Fibroblast of mammary gland (primary cell): ENCODE measurements around the gene CEBPG.

Experiments
- DNase-seq: peaks from one replicate; pipeline ENCODE4 v3.0.0-alpha.2; 2010; ENCODE audit warnings: low read depth
- H3K4me3 ChIP-seq: 2 replicates; pipeline ENCODE4 v1.5.1; 2011; ENCODE audit warnings: low read depth, mild to moderate bottlenecking, low read length, moderate library complexity; ENCODE audit not compliant: control insufficient read depth
- CTCF ChIP-seq: conservative IDR thresholded peaks from 2 replicates; pipeline ENCODE4 v1.5.1; 2011; ENCODE audit warnings: low read depth, low read length, inconsistent platforms; ENCODE audit not compliant: control insufficient read depth, insufficient read depth

Gene CEBPG

DNA sequence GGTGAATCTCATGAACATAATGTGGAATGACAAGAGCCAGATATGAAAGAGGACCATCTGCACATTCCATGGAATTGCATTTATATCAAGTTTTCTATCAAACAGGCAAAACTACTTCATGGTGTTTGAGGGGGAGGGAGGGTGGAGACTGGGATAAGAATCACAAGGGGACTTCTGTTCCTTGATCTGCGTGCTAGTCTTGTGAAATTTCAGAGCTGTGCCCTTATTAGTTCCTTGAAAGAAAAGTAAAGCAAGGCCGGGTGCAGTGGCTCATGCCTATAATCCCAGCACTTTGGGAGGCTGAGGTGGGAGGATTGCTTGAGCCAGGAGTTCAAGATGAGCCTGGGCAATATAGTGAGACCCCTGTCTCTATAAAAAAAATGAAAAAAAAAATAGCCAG lies 30.2 kb upstream of the CEBPG start:
- no peak overlapping the region for H3K4me3 ChIP-seq
- no peak for TF ChIP-seq CTCF
- DNase-seq = no peak

DNA sequence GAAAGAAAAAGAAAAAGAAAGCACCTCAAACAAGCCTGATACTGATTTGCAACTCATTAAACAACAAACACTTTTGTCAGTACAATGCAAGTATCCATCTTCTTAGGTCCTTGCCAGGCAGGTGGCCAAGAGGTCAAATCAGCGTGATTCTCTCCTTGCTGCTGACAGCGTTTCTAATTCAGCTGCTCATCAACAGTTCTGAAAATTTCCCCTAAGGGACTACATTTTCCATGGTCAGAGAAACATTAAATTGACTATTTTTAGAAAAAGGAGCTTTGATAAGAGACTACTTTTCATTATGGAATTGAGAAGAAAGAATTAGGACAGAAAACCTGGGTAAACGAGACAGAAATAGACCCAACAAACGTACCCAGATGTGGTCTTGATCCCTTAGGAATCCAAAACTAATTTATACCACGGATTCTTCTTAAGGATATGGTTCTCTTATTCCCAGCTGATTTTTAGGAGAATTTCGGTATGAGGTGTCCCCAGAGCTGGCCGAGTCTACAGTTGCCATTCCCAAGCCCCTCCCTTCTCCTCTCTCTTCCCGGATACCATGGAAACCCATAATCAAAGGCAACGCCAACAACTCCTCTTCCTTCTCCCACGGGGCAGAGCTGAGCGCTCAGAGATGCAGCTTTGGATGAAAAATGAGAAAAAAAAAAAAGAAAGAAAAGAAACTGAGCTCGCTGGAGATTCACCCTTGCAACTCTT lies 29.5 kb upstream of the CEBPG start:
- TF ChIP-seq CTCF = no peak
- peak; percentile 47 for DNase-seq
- H3K4me3 ChIP-seq = no peak overlapping the region

- no peak overlapping the region for H3K4me3 ChIP-seq
- no peak for TF ChIP-seq CTCF
- no peak for DNase-seq
Measured at GRCh38 chr19:33344573-33344925, 29.0 kb upstream of the CEBPG start.

GRCh38 chr19:33345163-33345562 lies 28.3 kb upstream of the CEBPG start:
- no peak for DNase-seq
- H3K4me3 ChIP-seq = no peak overlapping the region
- TF ChIP-seq CTCF = no peak

DNA sequence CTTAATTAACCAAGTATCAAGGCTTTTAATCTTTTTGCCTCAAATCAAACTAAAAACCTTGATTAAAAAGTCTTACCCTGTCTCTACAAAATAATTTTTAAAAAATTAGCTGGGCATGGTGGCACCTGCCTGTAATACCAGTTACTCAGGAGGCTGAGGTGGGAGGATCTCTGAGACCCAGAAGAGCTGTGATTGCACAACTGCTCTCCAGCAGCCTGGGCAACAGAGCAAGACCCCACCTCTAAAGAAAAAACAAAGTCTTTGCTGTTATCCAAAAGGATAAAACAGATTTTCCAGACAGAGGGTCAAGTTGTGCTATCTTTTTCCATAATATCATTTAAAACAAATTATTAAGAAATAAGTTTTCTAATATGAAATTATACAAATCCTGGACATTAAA lies 26.8 kb upstream of the CEBPG start:
- no peak for TF ChIP-seq CTCF
- H3K4me3 ChIP-seq = no peak overlapping the region
- DNase-seq = no peak

DNA sequence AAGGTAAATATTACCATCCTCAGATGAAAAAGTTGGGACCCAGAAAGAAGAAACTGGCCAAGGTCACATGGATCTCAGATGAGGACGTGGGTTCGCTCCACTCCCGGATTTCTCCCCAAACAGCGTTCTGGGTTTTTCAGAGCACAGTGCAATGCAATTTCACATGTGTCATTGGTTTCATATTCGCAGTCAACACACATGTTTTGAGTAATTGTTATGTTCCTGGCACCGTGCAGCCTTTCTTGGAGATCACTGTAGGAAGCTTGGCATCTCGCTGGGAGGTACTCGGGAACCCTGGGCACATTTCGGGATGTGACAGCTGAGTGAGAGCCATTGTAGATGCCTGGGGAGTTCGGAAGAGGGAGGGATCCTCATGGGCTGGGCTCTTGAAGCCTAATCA lies 26.2 kb upstream of the CEBPG start:
- H3K4me3 ChIP-seq = no peak overlapping the region
- no peak for TF ChIP-seq CTCF
- no peak for DNase-seq
